GM21737 (cell line): ENCODE measurements around the gene METTL1.

ENCODE experiments used
- ATAC-seq: cut with Tn5 transposase; IDR thresholded peaks from one replicate; pipeline ENCODE4 v1.9.1; 2021; ENCODE audit warnings: mild to moderate bottlenecking, moderate library complexity; ENCODE audit not compliant: unreplicated experiment

METTL1 gene

DNA sequence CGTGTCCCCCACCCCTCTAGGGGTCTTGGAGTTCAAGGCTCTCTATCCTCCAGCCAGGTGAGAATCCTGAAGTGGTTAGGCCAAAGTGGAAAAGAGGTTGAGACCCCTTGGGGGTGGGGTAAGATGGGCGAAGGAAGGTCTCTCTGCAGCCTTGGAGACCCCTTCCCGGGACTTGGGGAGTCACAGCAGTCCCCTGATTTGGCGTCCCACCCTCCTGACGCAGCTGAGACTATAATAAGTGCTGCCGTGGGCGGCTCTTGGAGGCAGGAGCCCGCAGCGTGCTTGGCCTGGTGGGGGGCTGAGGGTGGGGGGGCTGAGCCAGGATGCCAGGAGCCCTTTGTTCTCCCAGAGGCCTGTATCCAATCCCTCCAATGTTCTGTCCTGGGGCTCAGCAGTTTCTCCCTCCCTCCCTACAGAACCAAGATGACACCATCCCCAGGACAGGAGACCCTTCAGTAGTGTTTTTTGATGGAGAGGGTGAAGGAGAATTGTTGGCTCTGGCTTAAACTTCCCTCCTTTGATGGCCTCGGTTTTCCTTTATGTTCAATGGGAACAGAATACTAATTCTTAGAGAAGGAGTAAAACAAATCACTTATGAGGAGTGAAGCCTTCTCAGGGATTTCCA lies 31.9 kb downstream of the METTL1 start:
- ATAC-seq, result no peak

DNA sequence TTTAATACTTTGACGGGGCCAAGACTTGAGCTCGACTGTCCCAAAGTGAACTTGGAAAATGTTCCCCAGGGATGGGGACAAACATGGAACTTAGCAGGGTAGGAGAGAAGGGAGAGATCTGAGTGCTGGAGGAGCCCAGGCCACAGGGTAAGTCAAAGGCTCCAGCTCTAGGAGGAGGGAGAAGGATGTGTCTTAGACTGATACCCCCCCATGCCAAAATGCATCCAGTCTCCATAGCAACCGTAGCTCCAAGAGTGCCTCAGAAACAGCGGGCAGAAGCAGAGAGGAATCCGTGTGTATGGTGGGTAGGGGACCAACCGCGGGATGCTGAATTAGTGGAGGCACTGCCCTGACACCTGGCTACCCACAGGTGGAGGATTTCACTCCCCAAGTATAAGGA lies 32.5 kb downstream of the METTL1 start:
- ATAC-seq, result no peak

DNA sequence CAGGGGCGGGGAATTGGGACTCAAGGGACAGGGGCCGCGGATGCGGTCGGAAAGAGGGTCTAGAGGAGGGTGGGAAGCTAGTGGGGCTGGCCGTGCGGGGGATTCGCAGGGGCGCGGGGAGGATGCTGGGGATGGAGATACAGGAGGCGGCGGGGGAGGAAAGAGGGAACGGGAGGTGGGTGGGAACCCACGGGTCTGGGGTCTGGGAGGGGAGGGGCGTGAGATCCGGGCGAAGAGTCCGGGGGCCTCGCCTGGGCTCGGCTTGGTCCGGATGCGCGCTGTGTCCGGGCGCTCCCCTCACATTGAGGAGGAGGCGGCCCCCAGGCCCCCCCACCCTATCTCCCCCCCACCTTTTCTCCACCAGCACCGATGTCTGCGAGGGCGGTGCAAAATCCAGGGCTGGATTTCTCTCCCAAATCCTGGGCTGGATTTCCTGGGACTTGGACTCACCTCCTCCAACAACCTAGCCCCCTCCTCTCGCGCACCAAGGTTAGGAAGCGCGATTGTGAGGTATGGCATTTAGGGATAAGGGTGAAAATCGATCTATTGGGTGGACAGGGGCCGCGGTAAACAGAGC lies 33.2 kb downstream of the METTL1 start, which contains the start of gene AGAP2:
TSS of gene AGAP2 (minus strand) at position 82 of the 577 bp plus-strand sequence. CDS start 496 bp downstream, outside the sequence.
- ATAC-seq, result no peak

DNA sequence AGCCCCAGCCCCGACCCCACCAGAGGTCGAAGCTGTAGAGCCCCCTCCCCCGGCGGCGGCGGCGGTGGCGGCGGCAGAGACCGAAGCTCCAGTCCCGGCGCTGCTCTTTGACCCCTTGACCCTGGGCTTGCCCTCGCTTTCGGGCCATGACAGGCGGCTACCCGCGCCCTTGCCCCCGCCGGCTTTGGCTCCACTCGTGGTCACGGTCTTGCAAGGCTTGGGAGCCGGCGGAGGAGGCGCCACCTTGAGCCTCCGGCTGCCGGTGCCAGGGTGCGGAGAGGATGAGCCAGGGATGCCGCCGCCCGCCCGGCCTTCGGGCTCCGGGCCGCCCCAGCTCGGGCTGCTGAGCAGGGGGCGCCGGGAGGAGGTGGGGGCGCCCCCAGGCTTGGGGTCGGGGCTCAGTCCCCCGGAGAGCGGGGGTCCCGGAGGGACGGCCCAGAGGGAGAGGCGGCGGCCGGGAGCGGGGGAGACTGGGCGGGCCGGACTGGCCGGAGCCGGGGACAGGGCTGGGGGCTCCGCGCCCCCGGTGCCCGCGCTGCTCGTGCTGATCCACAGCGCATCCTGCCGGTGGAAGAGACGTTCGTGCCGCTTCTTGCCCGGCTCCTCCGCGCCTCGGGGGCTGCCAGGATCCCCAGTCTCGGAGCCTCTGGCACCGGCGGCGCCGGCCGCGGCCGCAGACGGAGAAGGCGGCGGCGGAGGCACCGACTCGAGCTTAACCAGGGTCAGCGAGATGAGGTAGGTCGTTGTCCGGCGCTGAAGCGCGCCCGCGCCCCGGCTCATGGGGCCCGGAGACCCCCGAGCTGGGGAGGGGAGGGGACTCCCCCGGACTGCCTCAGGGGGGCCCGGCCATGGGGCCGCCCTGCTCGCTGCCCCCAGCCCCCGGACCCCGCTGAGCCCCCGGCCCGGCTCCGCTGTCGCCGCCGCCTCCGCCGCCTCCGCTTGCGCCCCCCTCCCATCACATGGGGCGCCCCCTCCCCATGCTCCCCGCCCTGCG lies 34.1 kb downstream of the METTL1 start:
- no peak for ATAC-seq

DNA sequence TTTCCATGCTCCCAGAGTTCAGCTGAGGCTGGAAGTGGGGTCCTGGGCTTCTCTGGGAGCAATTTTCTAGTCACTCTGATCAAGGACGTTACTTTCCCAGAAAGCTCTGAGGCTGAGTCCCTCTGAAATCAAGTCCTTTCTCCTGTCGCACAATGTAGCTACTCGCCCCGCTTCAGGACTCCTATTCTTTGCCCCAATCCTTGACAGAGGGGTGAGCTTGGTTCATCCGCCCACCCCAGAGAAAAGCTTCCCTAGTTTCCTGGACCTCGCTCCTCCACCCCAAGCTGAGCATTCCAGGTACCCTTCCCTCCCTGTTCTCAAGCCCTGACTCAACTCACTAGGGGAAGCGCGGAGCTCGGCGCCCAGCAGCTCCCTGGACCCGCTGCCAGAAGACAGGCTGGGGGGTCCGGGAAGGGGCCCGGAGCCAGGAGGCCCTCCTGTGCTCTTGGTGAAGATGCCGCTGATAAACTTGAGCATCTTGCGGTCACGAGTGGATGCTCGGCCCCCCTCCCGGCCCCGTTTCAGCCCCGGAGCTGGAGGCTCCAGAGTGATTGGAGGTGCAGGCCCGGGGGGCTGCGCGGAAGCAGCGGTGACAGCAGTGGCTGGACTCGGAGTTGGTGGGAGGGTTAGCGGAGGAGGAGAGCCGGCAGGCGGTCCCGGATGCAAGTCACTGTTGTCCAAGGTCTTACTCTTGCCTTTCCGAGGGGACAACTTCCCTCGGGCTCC lies 35.0 kb downstream of the METTL1 start:
- no peak for ATAC-seq

DNA sequence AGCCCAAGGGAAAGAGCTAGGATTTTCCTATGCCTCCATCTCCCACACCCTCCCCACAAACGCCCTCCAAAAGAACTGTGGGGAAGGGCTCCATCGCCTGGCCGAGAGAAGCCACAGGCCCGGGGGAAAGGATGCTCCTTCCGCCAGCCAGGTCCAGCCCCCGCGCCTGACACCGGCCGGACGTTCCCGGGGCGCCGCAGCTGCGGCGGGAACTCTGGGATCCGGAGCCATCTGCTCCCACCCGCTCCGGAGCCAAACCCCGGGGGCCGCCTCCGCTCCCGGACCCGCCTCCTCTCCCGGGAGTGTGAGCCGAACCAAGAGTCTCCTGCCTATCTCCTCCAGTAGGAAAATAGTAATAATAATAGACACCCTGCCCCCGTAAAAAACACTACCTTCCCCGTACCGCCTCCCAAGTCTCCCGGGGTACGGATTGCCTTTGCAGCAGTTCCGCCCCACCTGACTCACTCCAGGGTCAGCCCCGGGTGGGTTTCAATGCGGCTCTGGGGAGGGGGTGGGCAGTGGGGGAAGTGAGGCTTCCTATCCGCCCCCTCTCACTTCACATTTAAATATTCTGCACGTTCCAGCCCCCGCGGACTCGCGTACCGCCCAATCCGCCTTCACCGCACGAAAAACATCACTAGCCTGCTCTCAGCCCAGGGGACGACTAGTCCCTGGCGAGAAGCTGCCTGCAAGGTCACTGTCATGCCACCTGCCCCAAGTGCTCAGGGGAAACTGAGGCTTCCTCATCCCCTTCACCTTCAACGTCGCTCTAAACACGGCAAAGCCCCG lies 35.8 kb downstream of the METTL1 start:
- ATAC-seq, result no peak

DNA sequence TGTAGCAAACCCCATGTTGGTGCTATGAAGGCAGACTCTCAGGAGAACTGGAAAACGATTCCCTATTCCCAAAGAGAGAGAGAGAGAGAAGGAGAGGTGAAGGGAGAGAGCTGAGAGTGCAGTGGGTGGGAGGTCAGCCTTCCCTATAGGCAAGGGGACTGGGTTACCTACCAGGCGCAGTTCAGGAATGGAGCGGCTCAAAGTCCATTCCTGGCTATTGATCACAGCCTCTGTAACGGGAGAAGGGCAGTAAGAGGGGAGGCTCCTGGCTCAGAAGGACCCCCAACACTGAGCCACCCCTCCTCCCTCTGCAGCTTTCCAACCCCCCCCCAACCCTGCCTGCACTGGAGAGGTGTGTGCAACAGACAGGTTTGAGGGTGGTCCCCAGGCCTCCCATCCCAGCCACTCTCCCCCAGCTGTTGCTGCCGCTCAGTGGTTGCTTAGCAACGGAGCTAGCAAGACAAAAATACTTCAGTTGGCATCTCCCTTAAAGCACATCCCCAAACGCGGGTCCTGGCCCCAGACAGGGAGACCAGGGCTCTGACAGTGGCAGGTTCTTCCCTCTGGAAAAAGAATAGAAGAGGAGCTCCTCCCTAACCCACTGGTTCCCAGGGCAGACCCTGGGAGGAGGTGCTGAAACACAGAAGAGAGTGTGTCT lies 36.6 kb downstream of the METTL1 start:
- ATAC-seq, result no peak

DNA sequence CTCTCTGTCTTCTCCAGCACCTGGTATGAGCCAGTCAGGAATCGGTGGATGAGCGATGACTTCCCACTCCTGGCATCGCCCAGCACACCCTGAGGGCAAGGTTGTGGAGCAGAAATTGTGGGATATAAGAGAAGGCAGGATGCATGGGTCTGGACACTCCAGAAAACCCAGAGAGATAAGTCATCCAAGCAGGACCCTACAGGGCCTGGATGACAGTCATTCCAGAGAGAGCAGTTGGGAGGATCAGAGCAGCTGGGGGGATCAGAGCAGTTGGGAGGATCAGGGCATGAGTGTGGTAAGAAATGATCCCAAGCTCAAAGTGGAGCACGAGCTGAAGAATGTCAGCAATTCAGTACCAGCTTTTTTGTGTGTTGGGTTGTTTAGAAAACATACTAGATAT lies 37.3 kb downstream of the METTL1 start:
- no peak for ATAC-seq

DNA sequence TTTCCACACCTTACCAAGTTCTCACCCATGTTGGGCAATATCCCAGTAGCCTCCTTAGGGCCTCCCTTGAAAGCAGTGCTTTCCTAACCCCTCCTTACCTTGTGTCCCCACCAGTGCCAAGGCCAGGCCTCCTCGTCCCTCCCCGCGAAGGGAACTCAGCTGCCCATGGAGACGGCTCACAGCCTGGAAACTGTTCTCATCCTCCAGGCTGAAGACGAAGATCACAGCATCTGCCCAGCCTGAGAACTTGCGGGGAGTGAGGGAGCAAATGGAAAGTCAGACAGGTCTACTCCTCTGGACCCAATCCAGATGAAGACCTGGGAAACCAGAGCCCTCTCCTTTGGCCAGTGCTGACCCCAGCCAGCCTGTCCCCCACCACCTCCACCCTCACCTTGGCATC lies 38.0 kb downstream of the METTL1 start:
- ATAC-seq, result no peak

DNA sequence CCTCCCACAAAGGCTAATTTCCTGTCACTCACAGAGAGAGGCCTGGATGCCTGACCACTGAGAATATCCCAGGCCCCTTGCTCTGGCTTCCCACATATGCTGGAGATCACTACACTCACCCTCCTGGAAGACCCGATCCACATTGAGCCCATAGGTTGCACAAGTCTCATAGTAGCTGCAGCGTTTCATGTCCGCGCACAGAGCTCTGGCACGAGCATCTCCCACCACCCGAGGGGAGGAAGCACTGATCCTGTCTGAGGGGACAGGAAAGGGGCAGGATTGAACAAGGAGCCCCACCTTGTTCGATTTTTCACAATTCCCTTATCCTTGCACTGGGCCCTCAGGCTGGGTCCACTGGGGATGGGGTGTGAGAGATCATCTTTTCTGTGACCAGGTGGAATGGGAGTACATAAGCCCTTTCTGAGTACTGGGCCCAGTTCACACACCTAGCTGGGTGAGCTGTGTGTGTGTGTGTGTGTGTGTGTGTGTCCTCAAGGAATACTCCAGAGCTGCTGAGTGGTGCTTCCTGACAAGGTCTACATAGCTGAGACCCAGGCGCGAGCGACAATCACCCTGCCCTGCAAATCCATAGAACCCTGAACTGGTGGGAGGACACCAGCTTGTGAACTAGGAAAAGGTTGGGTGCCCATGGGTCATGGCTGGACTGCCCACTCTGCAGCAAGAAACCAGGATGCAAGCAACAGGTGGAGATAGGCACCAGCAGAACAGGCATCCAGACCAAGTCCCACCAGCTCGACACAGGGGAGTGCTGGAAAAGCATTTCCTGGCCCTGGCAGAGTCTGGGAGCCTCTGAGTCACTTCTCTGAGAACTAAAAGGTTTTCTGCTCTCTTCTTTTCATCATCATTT lies 38.9 kb downstream of the METTL1 start:
- no peak for ATAC-seq

DNA sequence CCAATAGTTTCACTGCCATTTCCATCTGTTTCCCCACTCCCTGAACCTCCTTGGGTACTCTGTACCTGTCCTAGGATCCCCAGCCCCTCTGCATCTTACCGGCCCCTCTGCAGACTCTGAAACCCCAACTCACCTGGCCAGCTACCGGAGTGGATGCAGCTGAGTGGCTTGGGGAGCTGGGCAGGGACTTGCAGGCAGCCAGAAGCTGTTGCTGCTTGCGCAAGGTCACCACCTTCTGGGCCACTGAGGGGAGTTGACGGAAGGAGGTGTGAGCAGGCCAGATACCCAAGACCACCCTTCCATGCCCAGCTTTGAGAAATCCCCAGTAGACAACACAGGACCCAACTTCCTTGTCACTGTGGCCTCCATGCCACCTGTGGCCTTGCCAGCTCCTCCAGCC lies 39.6 kb downstream of the METTL1 start:
- no peak for ATAC-seq

DNA sequence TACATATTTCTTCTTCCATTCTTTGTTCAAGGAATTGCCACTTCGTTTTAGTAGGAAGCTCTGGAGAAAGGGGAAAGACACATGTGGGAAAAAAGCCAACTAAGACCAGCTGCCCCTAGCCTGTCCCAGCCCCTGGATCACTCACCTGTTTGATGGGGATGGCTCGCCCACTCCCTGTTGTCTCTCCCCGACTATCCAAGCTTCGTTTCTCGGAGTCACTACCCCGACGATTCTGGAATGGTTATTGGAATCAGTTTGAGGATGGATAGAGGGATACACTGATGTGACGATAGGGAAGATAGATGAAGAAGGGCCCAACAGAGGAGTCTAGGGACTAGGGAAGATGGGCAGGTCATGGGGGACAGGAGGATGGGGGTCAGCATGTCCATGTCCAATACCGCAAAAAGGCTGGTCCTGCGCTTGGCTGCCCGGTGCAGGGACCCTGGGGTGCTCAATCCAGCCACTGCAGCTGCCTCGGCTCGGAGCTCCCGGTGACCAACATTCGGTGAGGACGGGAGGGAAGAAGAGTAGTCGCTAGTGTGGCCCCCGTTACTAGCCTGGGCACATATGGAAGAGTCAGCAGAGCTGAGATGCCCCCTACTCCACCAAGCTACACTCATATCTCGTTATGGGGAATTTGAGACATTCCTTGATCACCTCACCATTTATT lies 40.4 kb downstream of the METTL1 start:
- no peak for ATAC-seq

DNA sequence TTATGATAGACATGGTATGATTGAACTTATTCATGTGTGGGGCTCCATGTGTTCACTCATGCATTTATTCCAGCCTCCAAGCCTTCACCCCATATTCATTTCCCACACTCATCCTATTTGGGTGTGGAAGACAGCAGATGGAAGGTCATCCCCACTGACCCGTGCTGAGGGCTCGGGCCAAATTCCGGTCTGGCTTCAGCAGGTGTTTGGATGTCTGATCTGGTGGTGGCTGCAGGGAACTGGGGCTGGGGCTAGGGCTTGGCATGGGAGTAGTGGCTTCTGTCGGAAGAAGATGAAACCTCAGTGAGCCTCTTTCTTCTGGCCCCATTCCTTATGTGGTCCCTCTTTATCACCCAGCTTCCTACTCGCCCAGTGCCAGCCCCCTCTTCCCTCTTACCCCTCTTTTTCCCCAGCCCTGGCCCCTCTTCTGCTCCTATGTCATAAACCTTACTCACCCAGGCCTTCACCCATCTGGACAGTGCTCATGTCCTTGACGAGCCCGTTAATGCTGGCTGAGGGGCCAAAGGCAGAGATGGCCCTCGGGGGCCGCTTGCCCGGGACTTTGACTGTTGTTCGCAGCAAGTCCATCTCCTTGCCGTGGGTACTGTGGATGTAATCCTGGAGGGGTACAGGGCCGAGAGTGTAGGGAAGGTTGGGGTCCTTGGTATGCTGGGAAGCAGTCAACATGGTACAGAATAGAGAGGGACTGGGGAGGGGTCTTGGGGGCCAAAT lies 41.4 kb downstream of the METTL1 start:
- no peak for ATAC-seq

DNA sequence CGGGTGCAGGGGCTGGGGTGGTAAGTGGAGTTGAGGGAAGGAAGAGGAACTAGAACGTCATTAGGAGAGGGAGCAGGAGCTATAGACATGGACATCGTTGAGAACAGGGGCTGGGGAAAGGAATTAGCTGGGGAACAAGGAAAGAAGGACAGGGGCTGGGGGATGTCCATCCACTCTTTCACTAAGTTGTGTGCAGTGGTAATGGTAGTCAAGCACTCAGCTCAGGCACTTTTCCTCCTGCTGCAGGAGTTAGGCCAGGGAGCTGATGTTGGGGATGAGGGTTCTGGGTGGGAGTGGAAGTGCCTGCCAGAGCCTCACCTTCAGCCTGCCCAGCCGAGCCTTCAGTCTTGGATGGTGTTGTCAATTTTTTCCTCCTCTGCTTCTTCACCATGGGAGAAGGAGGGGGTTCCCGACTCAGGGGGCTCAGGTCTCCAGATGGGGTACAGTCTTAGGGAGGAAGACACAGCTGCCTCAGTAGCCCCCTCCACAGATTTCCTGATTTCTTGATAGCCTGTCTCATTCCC lies 42.5 kb downstream of the METTL1 start:
- no peak for ATAC-seq

DNA sequence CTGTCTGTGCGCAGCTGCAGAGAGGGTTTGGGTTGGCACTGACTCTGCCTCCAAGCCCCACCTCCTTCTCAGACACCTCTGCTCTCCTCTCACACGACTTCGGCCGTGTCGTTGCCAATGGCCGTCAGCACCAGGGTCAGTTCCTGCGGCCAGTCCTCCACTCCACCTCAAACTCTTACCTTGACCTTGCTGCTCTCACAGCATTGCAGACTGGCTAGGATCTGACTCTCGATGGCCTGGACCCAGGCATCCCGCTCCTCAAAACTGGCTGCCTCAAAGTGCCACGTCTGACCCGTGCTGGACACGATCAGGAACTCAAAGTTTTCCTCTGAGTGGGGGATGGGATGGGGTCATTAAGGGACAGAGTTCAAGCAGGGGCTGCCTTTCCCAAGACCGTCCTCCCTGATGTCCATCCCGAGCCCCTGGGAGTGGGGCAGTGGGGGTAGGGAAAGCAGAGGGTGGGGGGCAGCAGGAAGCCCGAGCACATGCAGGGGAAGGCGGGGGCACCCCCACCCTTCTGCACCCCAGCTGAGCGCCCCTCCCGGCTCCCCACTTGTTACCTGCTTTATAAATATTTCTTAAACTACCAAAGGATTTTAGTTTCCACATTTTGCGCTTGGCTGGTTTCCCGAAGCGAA lies 44.0 kb downstream of the METTL1 start:
- ATAC-seq, result no peak

DNA sequence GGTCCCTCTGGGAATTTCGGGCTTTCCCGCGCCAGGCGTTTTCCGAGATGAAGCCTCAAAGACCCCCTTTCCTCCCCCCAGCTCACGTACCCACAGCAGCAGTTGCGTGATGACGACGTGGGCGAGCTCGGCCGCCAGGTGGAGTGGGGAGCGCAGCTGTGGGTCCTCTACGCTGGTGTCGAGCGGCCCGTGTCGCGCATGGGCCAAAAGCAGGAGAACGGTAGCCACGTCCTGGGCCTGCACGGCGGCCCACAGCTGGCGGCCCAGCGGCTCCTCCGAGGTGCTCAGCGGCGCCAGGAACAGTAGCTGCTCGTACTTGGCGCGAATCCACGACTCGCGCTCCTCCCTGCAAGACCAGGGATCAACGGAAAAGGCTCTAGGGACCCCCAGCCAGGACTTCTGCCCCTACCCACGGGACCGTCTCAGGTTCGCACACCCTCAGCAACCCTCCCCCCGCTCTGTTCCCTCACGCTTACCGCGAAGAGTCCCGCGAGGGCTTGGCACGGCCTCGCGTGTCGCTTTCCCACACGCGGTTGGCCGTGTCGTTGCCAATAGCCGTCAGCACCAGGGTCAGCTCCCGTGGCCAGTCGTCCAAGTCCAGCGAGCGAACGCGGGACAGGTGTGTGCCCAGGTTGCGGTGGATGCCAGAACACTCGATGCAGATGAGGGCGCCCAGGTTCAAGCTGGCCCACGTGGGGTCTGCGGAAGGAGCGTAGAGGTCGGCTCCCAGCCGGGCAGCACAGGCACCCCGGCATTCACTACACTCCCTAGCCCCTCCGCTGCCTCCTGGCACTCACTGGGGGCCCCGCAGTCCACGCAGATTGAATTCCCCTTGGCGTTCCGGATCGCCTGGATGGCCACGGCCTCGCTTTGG lies 44.8 kb downstream of the METTL1 start:
- ATAC-seq, result no peak
